Stimulated activated CD8-positive, alpha-beta memory T cell treated with anti-CD3 and anti-CD28 coated beads, Interleukin-15, amount 100 ng/mL, for 24 hours (primary cell): ENCODE data around the gene SAMD11.
"Not testable (repeated sequence)": the region's sequence is repeated elsewhere in the genome, so short reads cannot be mapped to it uniquely, and the experiment has no call there.

ENCODE experiments used
- DNase-seq: peaks from one replicate; pipeline ENCODE4 v3.0.0-alpha.2; 2020; ENCODE audit warnings: low read depth

The SAMD11 gene

GRCh38 chr1:976791-977190 lies 53.1 kb downstream of the SAMD11 start:
- not testable (repeated sequence) for DNase-seq

- no peak for DNase-seq
Observed at GRCh38 chr1:978069-978834, 54.5 kb downstream of the SAMD11 start.

GRCh38 chr1:978835-979743 lies 55.4 kb downstream of the SAMD11 start:
- no peak for DNase-seq

- no peak for DNase-seq
Observed at GRCh38 chr1:979744-980072, 56.0 kb downstream of the SAMD11 start.

GRCh38 chr1:980137-980571 lies 56.4 kb downstream of the SAMD11 start:
- no peak for DNase-seq

GRCh38 chr1:980602-981395 lies 57.1 kb downstream of the SAMD11 start:
- no peak for DNase-seq

GRCh38 chr1:981491-981954 lies 57.8 kb downstream of the SAMD11 start:
- DNase-seq = no peak

- no peak for DNase-seq
Observed at GRCh38 chr1:981955-982558, 58.3 kb downstream of the SAMD11 start, which contains the start of gene PERM1. PERM1 (minus strand) TSS chr1:982093; CDS start chr1:981029, 1,064 bp downstream.

GRCh38 chr1:982765-983436 lies 59.2 kb downstream of the SAMD11 start:
- no peak for DNase-seq

- DNase-seq = peak; percentile 52
Observed at GRCh38 chr1:983798-984475, 60.2 kb downstream of the SAMD11 start.

- no peak for DNase-seq
Observed at GRCh38 chr1:984476-984814, 60.7 kb downstream of the SAMD11 start.

GRCh38 chr1:985126-985525 lies 61.4 kb downstream of the SAMD11 start:
- DNase-seq = no peak

GRCh38 chr1:988061-988460 lies 64.3 kb downstream of the SAMD11 start:
- DNase-seq = not testable (repeated sequence)

- not testable (repeated sequence) for DNase-seq
Observed at GRCh38 chr1:991275-991674, 67.6 kb downstream of the SAMD11 start.

- no peak for DNase-seq
Observed at GRCh38 chr1:991895-992294, 68.2 kb downstream of the SAMD11 start.

GRCh38 chr1:992362-992761 lies 68.6 kb downstream of the SAMD11 start:
- DNase-seq = no peak

GRCh38 chr1:993379-993995 lies 69.8 kb downstream of the SAMD11 start:
- no peak for DNase-seq
